Left colon (tissue), 2 donors: ENCODE measurements around the gene GIMAP2. TPM values are rescaled to one million over a fixed set of nuclear protein-coding genes. Genes with fewer than 3 reads are reported as not detected.
A peak's percentile ranks its signal among the peaks of the same experiment; 100 is the strongest.

ENCODE experiments used
- ATAC-seq: fragments of 200-7000 bp; cut with Tn5 transposase; one replicate; pipeline ENCODE4 v1.9.1; 2020; ENCODE audit warnings: mild to moderate bottlenecking, moderate library complexity
- DNase-seq, 2 donors: peaks; one replicate each; pipeline ENCODE4 v3.0.0-alpha.2; 2020
- intact Hi-C, 2 donors: fragments of 100-400 bp; cut with DNase I in 1 of 2; cut with micrococcal nuclease in 1 of 2; formaldehyde crosslinking; loops; one replicate each; pipeline versions ENCODE4 v1.11.2 to v1.14.0; 2022; cut with DNase I, micrococcal nuclease
- total RNA-seq, 2 donors: library from RNA; stranded (reverse); fragmentation: NEBNext Ultra II Directional; extraction: Animal tissue kit (Norgen Biotek cat#: 25700); gene quantifications; one replicate each; pipeline ENCODE4 v1.2.1, GENCODE V29; 2021
- donor health status: DM: no; HTN: no; CAD: no.
- donor health status: DM: yes; HTN: yes; CAD: no.

Gene GIMAP2
- total RNA-seq, 2 donors from 2014 or later = 6.8 TPM

DNA sequence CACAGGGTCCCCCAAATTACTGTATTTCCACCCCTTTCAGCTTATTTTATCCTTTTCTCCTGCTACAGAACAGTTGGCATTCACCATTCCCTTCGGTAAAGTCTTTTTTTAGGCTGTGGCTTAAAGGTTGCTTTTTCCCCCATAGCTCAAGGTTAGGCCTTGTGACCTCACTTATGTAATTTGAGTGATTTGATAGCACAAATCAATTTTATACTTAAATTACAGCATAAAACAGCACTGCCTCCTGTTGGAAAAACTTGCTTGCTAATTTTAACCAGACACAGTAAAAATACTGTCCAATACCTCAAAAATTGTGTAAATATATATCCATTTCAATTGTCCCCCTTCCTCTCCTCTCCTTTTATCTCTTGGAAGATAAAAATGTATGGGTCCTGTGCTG, 38.0 kb downstream of the GIMAP2 start:
- intact Hi-C loops = no loop called here
- no peak for ATAC-seq
- no peak for DNase-seq

DNA sequence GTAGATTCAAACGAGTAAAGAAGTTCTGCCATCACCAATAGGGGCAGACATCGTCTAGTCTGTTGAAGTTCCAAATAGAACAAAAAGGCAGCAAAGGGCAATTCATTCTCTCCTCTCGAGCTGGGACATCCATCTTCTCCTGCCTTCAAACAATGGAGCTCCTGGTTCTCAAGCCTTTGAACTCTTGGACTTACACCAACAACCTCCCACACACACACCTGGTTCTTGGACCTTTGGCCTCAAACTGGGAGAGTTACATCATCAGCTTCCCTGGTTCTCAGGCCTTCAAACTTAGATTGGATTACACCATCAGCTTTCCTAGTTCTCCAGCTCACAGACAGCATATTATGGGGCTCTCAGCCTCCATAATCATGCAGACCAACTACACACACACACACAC, 41.9 kb downstream of the GIMAP2 start:
- DNase-seq = no peak
- ATAC-seq = peak; percentile 100
- intact Hi-C loops = no loop called here

DNA sequence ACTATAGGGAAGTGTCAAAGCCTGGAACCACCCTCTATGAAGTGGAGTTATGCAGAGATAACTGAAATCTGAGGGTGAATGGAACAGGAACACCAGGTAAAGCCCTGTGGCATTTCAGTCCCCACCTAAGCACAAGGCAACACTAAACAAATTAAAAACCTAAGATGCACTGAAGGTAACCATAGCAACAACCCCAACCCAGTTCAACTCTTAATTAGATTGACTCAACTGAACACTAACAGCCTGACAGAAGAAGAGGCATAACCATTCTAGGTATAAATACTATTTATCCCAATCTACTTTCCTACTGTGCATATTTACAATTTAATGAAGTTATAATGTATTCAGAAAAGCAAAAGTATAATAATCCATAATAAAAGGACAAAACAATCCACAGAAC, 42.5 kb downstream of the GIMAP2 start:
- peak; percentile 50 for ATAC-seq
- intact Hi-C loops = no loop called here

DNA sequence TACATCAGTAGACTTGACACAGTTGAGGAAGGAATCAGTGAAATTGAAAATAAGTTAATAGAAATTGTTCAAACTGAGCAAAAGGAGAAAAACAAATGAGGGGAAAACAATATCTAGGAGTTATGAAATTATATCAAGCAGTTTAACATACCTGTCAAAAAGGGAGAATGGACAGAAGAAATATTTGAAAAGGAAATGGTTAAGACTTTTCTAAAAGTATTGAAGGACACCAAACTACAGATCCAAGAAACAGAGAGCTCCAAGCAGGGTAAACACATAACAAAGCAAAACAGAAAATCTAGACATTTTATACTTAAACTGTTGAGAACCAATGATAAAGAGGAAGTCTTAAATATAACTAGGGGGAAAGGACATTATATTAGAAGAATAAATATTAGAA, 43.1 kb downstream of the GIMAP2 start:
- ATAC-seq (no peak), DNase-seq (no peak)
- intact Hi-C loops = no loop called here

More for the DNA sequence above, 42.5 kb downstream of the GIMAP2 start:
- DNase-seq = no peak

DNA sequence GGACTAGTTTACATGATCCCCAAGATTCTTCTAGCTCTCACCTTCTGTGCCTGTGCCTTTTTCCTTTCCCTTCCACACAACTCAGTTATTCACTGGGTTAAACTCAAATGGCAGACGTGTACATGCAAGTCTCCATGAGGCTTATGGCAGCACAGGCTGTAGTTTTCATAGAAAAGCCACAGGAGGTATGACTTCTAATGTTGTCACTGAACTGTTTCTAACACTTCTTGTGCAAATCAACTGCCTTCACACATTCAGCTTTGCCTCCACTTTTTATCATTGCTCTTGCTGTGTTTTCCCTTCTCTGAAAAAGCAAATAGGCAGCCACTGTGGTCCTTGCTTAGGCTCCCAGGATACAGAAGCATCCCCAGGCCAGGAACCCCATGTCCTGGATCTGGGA, 46.4 kb downstream of the GIMAP2 start:
- no peak for ATAC-seq
- intact Hi-C loops = no loop called here
- no peak for DNase-seq

DNA sequence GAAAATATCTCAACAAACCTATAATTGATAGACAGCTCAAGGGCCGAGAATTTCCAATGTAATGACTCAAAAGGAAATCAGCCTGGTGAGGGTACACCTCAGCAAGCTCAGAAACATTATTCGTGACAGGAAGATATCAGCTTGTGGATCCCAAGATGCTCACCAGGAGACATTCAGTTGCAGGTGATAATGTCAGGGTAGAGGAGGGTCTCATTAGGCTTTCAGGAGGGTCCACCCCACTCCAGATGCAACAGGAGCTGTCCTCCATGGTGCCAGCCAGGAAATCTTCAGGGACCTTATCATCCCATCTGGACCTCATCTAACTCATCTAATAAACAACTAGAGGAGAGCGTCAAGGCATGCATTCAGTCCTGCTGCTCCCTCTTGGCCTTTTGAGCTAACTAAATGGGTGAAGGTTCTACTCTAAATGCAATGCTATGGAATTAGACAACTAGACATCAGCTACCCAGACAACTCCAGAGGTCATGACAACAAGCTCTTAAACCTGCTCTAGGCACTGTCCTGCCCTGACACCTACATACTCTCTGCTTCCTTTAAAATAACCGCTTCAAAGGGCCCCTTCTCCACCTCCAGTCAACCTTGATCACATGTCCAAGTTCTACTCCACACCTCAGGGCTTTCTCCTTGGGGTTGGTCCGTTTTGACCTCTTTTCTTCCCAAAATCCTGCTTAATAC, 47.4 kb downstream of the GIMAP2 start:
- intact Hi-C loops = no loop called here
- no peak for ATAC-seq

DNA sequence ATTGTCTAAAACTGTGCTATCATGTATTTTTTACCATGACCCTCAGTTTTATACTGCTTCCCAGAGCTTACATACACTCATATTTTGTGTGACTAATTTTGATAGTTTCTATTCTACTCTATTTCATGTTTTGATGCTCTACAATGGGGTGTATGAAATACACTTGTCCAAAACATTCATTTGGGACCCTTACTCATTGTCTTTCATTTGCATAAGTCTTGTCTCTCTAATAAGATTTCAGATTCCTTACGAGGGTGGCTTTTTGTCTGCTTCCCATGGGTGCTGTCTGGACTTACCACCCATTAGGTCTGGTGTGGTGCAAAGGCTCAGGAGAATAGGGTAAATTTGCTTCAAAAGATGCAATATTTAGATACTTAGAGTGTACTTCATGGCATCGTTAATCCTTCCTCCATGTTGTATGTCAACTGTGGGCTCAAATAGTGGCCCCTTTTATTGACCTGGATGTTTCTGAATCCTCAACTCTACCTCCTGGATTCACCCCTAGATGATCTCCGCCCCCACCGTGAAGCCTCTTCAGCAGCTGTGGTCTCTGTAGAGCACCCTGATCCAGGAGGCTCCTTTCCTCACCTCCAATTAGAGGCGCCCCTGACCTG, 48.1 kb downstream of the GIMAP2 start:
- no peak for DNase-seq
- intact Hi-C loops = no loop called here
- ATAC-seq = no peak

More for the DNA sequence above, 47.4 kb downstream of the GIMAP2 start:
- no peak for DNase-seq

DNA sequence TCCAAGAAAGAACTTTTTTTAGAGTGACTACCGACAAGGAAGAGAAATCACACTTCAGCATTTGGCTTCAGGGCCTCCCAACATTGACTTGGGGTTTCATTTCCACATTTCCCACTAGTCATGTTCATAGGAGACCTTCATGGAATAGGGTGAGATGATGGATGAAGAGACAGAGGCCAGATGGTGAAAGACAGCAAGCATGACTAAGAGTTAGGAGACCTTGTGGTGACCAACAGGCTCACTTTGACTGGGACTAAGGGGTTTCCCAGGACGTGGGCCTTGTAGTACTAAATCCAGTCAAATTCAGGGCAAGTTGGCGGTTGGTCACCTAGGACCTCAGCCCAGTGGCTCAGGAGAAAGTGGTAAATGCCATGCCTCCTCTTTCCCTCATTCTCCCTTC, 48.7 kb downstream of the GIMAP2 start:
- intact Hi-C loops = no loop called here
- ATAC-seq = no peak
- DNase-seq = no peak

DNA sequence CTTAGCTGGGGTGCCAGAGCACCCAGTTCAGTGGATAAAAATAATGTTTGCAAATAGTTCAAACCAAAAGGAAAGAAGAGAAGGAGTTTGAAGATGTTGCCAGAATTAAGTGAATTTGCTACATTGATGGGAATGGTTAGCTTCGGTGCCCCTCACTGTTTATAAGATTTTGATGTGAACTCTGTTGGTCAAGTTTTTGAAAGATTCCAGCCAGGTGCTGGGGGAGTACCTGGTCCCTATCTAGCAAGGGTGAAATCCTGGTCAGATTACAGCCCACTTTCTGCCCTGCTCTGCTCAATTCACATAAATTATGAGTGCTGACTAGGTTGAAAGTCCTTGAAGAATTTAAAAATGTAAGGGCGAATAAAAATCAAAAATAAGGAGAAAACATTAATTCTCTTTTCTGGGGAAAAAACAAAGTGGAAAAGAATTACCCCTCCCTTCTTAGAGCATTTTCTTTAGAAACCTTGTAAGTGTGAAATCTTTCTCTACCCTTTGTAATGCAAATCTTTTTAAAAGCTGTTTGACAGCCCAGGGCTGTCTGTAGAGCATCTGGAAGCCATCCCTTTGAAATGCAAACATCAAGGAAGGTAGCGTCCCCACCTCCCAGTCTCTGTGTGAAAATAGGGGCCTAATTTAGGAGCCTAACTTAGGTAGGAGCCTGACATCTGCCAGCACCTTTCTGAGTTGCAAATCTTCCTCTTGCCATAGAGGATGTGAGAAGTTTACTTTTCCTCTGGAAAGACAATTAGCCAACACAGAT, 50.3 kb downstream of the GIMAP2 start:
- intact Hi-C loops = no loop called here
- no peak for ATAC-seq
- no peak for DNase-seq

DNA sequence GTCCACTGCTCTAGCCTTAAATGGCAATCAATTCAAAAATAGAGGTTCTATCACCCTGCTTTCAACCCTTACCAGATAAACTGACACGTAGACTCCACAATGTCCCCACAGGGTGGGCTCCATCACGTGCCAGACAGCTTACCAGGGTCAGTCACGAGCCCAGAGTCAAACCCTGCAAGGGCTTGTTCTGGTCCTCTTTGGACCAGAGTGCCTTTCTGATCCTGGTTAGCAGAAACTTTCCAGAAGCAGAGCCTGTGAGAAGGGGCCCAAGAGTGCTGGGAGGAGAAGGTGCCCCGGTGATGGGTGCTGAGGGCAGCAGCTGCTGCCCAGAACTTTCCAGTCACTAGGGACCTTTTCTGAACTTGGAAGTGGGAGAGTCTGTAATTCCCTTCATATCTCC, 51.4 kb downstream of the GIMAP2 start:
- intact Hi-C loops = no loop called here
- ATAC-seq (no peak), DNase-seq (no peak)

DNA sequence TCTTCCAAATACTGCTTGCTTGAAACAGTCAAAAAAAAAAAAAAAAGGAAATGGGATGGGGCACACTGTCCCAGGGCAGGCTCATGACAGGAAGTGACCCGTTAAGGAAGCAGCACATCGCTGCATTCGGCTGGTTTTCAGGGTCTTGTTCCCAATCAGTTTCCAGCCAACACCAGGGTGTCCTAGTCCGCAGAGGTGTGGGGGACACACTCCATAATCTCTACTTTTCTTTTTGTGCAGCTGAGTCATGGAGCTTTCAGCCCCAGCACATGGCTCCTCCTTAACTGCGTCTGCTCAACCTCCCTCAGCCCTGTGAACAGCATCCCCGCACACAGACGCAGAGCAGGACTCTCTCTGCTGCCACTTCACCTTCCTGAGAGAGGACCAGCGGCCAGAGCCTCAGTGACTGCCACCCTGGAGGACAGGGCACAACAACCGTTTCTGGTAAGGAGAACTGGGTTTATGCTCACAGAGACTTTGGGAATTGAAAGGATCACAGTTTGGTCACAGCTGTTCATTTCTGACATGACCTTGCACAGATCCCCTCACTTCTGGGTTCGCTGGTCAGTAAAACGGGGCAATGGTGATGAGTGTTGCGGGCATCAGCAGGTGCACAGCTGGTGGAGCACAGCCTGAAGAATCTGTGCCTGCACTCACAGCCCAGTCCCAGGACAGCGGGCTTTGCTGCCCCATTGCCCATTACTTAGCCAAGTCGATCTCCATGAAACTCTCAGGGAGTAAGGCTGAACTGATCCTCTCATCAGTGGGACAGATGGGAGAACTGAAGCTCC, 52.0 kb downstream of the GIMAP2 start, which contains the start of gene GIMAP5:
GIMAP5 (plus strand) TSS at position 154 of the 791 bp plus-strand sequence. CDS start 3,467 bp downstream, outside the sequence.
- DNase-seq (no peak), ATAC-seq (no peak)
- intact Hi-C loops = no loop called here

DNA sequence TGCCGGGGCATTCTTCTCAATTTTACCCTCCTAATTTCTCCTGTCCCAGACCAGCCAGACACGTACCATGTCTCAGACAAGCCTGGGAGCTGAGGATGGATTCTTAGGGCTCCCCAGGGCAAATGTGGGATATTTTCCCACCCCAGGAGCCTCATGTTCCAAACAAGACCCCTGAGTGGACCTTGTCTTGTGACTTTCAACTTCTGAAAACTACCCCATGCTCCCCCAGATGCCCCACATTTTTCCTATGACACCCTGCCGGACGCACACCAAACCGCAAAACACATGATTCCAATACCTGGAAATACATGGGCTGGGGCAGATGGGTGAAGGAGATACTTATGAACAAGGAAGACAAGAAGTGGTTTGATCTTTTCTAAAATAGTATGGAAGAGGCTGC, 52.6 kb downstream of the GIMAP2 start:
- ATAC-seq (no peak), DNase-seq (no peak)
- intact Hi-C loops = no loop called here

DNA sequence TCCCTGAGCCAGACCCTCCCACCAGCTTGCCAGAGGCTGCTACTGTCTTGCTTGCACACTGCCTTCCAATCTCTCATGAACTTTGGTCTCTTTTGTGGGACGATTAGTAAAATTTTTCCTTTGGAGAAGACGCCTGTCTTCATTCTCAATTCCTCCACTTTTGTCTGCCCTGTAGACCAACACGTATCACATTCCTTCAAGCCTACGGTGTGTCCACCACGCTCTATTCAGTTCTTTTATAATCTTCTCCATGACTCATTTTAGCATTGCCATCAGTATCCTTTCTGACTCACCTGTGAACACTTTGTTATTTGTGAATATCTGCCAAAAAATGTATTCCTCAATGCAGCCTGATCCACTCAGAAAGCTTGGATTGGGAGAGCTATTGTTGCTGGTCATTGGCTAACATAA, 53.1 kb downstream of the GIMAP2 start:
- intact Hi-C loops = no loop called here
- ATAC-seq = no peak
- no peak for DNase-seq

DNA sequence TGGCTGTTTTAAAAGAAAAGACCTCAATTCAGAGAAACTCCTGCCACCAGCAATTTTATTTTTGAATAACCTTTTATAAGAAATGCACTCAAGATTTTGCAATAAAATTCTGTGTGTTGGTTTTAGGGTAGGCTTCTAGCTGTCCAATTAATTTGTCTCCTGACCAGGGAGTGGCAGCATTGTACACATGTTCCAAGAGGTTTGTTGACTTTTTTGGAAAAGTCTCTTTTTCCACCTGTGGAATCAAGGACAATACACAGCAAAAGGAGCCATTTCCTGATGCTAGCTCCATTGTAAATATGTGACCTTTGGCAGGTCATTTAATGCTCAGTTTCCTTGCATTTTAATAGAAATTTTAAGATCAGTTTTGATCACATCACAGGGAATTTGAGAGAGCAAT, 53.5 kb downstream of the GIMAP2 start:
- DNase-seq (no peak), ATAC-seq (peak; percentile 57)
- intact Hi-C loops = no loop called here

DNA sequence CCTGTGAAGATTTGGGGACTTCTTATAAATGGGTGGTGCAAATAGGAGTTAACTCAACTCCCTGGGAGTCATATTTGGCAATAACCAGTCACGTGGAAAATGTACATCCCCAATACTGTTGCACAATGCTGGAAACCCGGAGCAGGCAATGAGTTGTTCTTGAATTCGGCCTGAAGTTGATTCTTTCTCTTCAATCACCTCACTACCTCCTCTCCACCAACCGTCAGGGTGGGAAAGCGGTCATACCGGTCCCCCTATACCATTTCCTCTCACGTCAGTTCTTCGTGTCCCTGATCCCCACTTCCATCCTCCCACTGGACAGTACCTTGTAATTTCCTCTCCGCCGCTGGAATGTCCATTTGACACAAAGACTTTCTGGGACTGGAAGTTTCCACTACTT, 54.5 kb downstream of the GIMAP2 start:
- no peak for DNase-seq
- intact Hi-C loops = loop anchor here in 1 of 2 donors (10.0 kb wide), 1 partner anchor 285 kb away; the partner anchor contains the start of gene GIMAP8
- ATAC-seq = no peak

DNA sequence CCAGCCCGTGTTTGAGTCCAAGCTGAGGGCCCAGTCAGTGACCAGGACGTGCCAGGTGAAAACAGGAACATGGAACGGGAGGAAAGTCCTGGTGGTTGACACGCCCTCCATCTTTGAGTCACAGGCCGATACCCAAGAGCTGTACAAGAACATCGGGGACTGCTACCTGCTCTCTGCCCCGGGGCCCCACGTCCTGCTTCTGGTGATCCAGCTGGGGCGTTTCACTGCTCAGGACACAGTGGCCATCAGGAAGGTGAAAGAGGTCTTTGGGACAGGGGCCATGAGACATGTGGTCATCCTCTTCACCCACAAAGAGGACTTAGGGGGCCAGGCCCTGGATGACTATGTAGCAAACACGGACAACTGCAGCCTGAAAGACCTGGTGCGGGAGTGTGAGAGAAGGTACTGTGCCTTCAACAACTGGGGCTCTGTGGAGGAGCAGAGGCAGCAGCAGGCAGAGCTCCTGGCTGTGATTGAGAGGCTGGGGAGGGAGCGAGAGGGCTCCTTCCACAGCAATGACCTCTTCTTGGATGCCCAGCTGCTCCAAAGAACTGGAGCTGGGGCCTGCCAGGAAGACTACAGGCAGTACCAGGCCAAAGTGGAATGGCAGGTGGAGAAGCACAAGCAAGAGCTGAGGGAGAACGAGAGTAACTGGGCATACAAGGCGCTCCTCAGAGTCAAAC, 56.9 kb downstream of the GIMAP2 start:
- DNase-seq (no peak), ATAC-seq (no peak)
- intact Hi-C loops = loop anchor here in 1 of 2 donors (10.0 kb wide), 1 partner anchor 288 kb away; the partner anchor contains the start of gene GIMAP8
